Mesendoderm (in vitro differentiated cells): ENCODE data around the gene NCOR1.

Experiments
- DNase-seq: peaks from one replicate; pipeline ENCODE4 v3.0.0; 2013
- H2AK5ac ChIP-seq: 2 replicates; pipeline ENCODE4 v1.6.1; 2013; ENCODE audit warnings: low read length, inconsistent platforms
- H2BK120ac ChIP-seq: 2 replicates; pipeline ENCODE4 v1.6.1; 2013; ENCODE audit warnings: low read depth, mild to moderate bottlenecking, low read length, moderate library complexity, mixed read lengths
- H2BK15ac ChIP-seq: replicated peaks from 2 replicates; pipeline ENCODE4 v1.6.1; 2013; ENCODE audit warnings: low read depth, mild to moderate bottlenecking, moderate library complexity
- H2BK5ac ChIP-seq: 2 replicates; pipeline ENCODE4 v1.6.1; 2013; ENCODE audit warnings: low read length, inconsistent platforms
- H3K18ac ChIP-seq: 2 replicates; pipeline ENCODE4 v1.6.1; 2013; ENCODE audit warnings: mild to moderate bottlenecking, low read length, mixed read lengths
- H3K23ac ChIP-seq: one replicate; pipeline ENCODE4 v1.6.1; 2013; ENCODE audit warnings: low read length
- H3K27ac ChIP-seq: 2 replicates; pipeline ENCODE4 v1.5.1; 2013; ENCODE audit warnings: low read depth, mild to moderate bottlenecking, inconsistent platforms, low read length, moderate library complexity
- H3K27me3 ChIP-seq: 2 replicates; pipeline ENCODE4 v1.6.1; 2013; ENCODE audit warnings: low read length, control low read depth, mild to moderate bottlenecking, inconsistent platforms; ENCODE audit not compliant: insufficient read depth, poor library complexity
- H3K36me3 ChIP-seq: 2 replicates; pipeline ENCODE4 v1.6.1; 2013; ENCODE audit warnings: low read length, inconsistent platforms; ENCODE audit not compliant: control insufficient read depth, insufficient read depth
- H3K4ac ChIP-seq: one replicate; pipeline ENCODE4 v1.6.1; 2013; ENCODE audit warnings: low read depth, mild to moderate bottlenecking, low read length, moderate library complexity
- H3K4me1 ChIP-seq: 2 replicates; pipeline ENCODE4 v1.6.1; 2013; ENCODE audit warnings: low read depth, low read length, inconsistent platforms; ENCODE audit not compliant: control insufficient read depth
- H3K4me2 ChIP-seq: 2 replicates; pipeline ENCODE4 v1.6.1; 2013; ENCODE audit warnings: low read length
- H3K4me3 ChIP-seq: 2 replicates; pipeline ENCODE4 v1.5.1; 2013; ENCODE audit warnings: mild to moderate bottlenecking, low read length
- H3K56ac ChIP-seq: one replicate; pipeline ENCODE4 v1.6.1; 2013; ENCODE audit warnings: low read length
- H3K79me1 ChIP-seq: 2 replicates; pipeline ENCODE4 v1.6.1; 2013; ENCODE audit warnings: low read length, inconsistent platforms
- H3K79me2 ChIP-seq: 2 replicates; pipeline ENCODE4 v1.6.1; 2013; ENCODE audit warnings: mild to moderate bottlenecking, low read length; ENCODE audit not compliant: control insufficient read depth, insufficient read depth
- H3K9ac ChIP-seq: 2 replicates; pipeline ENCODE4 v1.6.1; 2013; ENCODE audit warnings: low read length, inconsistent platforms
- H4K5ac ChIP-seq: one replicate; pipeline ENCODE4 v1.6.1; 2013; ENCODE audit warnings: low read length
- H4K8ac ChIP-seq: one replicate; pipeline ENCODE4 v1.6.1; 2013; ENCODE audit warnings: low read depth, mild to moderate bottlenecking, control low read depth, low read length, moderate library complexity
- WGBS: extraction: QIAGEN DNeasy Blood & Tissue Kit; methylation state at CpG from one replicate; pipeline ENCODE4 v1.1.7; 2013; ENCODE audit warnings: low lambda C conversion rate, missing lambda C conversion rate; ENCODE audit not compliant: insufficient coverage; ENCODE audit errors: extremely low coverage; 5-methylcytosine and 5-hydroxymethylcytosine counted together

Gene NCOR1

GRCh38 chr17:16191604-16192003 lies 23.7 kb downstream of the NCOR1 start:
- Histone ChIP-seq H3K27ac (no peak overlapping the region), H3K4me1 (no peaks in the 10 kb centered on the region), H3K4me3 (no peak overlapping the region), H2AK5ac (no peak overlapping the region), H2BK5ac (no peak overlapping the region), H4K8ac (no peak overlapping the region), H3K23ac (no peak overlapping the region), H3K18ac (no peak overlapping the region), H3K56ac (no peak overlapping the region), H3K27me3 (no peaks in the 10 kb centered on the region), H3K9ac (no peak overlapping the region), H3K4me2 (no peak overlapping the region), H3K79me1 (peaks cover 9% of the 10 kb centered on the region), H3K4ac (no peak overlapping the region), H2BK15ac (no peak overlapping the region), H3K36me3 (no peaks in the 10 kb centered on the region), H4K5ac (no peak overlapping the region), H2BK120ac (no peak overlapping the region), H3K79me2 (peaks cover 10% of the 10 kb centered on the region)
- no CpG with 5 or more reads among the region's 3 CpGs for WGBS
- no peak for DNase-seq

GRCh38 chr17:16190703-16191360 lies 24.5 kb downstream of the NCOR1 start:
- no peak overlapping the region for H3K56ac ChIP-seq
- no peak overlapping the region for H3K27ac ChIP-seq
- no peak overlapping the region for H3K18ac ChIP-seq
- H2BK15ac ChIP-seq, result no peak overlapping the region
- H3K9ac ChIP-seq, result no peak overlapping the region
- H4K5ac ChIP-seq, result no peak overlapping the region
- no peaks in the 10 kb centered on the region for H3K27me3 ChIP-seq
- peaks cover 10% of the 10 kb centered on the region for H3K79me2 ChIP-seq
- H3K23ac ChIP-seq, result no peak overlapping the region
- no peak overlapping the region for H2AK5ac ChIP-seq
- H3K4ac ChIP-seq, result no peak overlapping the region
- peaks cover 9% of the 10 kb centered on the region for H3K79me1 ChIP-seq
- H3K4me3 ChIP-seq, result no peak overlapping the region
- H2BK5ac ChIP-seq, result no peak overlapping the region
- H3K4me2 ChIP-seq, result no peak overlapping the region
- DNase-seq, result no peak
- H2BK120ac ChIP-seq, result no peak overlapping the region
- no peaks in the 10 kb centered on the region for H3K4me1 ChIP-seq
- no peaks in the 10 kb centered on the region for H3K36me3 ChIP-seq
- H4K8ac ChIP-seq, result no peak overlapping the region
- no CpG with 5 or more reads among the region's 4 CpGs for WGBS

- H3K56ac ChIP-seq, result no peak overlapping the region
- H2AK5ac ChIP-seq, result no peak overlapping the region
- H2BK120ac ChIP-seq, result no peak overlapping the region
- H2BK15ac ChIP-seq, result no peak overlapping the region
- peaks cover 8% of the 10 kb centered on the region for H3K79me2 ChIP-seq
- DNase-seq, result no peak
- WGBS, result no CpG with 5 or more reads among the region's 3 CpGs
- H3K27me3 ChIP-seq, result no peaks in the 10 kb centered on the region
- no peak overlapping the region for H3K27ac ChIP-seq
- no peak overlapping the region for H3K18ac ChIP-seq
- no peak overlapping the region for H3K4ac ChIP-seq
- no peak overlapping the region for H4K8ac ChIP-seq
- no peak overlapping the region for H3K23ac ChIP-seq
- no peak overlapping the region for H3K4me2 ChIP-seq
- H3K36me3 ChIP-seq, result no peaks in the 10 kb centered on the region
- no peak overlapping the region for H3K4me3 ChIP-seq
- no peak overlapping the region for H4K5ac ChIP-seq
- H3K9ac ChIP-seq, result no peak overlapping the region
- H3K4me1 ChIP-seq, result no peaks in the 10 kb centered on the region
- H3K79me1 ChIP-seq, result peaks cover 9% of the 10 kb centered on the region
- H2BK5ac ChIP-seq, result no peak overlapping the region
Observed at GRCh38 chr17:16189791-16190348, 25.5 kb downstream of the NCOR1 start.

GRCh38 chr17:16187642-16188041 lies 27.7 kb downstream of the NCOR1 start:
- H3K56ac ChIP-seq, result no peak overlapping the region
- no peak overlapping the region for H3K9ac ChIP-seq
- H2BK15ac ChIP-seq, result no peak overlapping the region
- no peaks in the 10 kb centered on the region for H3K27me3 ChIP-seq
- no peak overlapping the region for H4K5ac ChIP-seq
- no peak overlapping the region for H2BK5ac ChIP-seq
- H3K18ac ChIP-seq, result no peak overlapping the region
- peaks cover 8% of the 10 kb centered on the region for H3K79me2 ChIP-seq
- H3K4me3 ChIP-seq, result no peak overlapping the region
- H4K8ac ChIP-seq, result no peak overlapping the region
- H3K4me1 ChIP-seq, result no peaks in the 10 kb centered on the region
- no peak overlapping the region for H3K23ac ChIP-seq
- no peaks in the 10 kb centered on the region for H3K36me3 ChIP-seq
- no peak overlapping the region for H2AK5ac ChIP-seq
- no CpG with 5 or more reads among the region's 5 CpGs for WGBS
- H3K79me1 ChIP-seq, result peaks cover 9% of the 10 kb centered on the region
- no peak overlapping the region for H3K4me2 ChIP-seq
- no peak overlapping the region for H3K4ac ChIP-seq
- H3K27ac ChIP-seq, result no peak overlapping the region
- H2BK120ac ChIP-seq, result no peak overlapping the region
- DNase-seq, result no peak

GRCh38 chr17:16181581-16181980 lies 33.8 kb downstream of the NCOR1 start:
- Histone ChIP-seq H3K9ac (no peak overlapping the region), H3K4me1 (no peaks in the 10 kb centered on the region), H3K27me3 (no peaks in the 10 kb centered on the region), H3K23ac (no peak overlapping the region), H3K27ac (no peak overlapping the region), H3K79me2 (peaks cover 4% of the 10 kb centered on the region), H3K79me1 (peaks cover 4% of the 10 kb centered on the region), H4K8ac (no peak overlapping the region), H4K5ac (no peak overlapping the region), H3K4me2 (no peak overlapping the region), H3K4me3 (no peak overlapping the region), H3K4ac (no peak overlapping the region), H3K18ac (no peak overlapping the region), H2BK5ac (no peak overlapping the region), H2BK120ac (no peak overlapping the region), H2AK5ac (no peak overlapping the region), H3K56ac (no peak overlapping the region), H2BK15ac (no peak overlapping the region), H3K36me3 (no peaks in the 10 kb centered on the region)
- WGBS, result no CpG with 5 or more reads among the region's 1 CpG
- no peak for DNase-seq

- H3K4me2 ChIP-seq, result no peak overlapping the region
- H2BK15ac ChIP-seq, result no peak overlapping the region
- no peak overlapping the region for H3K27ac ChIP-seq
- H4K5ac ChIP-seq, result no peak overlapping the region
- no peaks in the 10 kb centered on the region for H3K27me3 ChIP-seq
- H3K23ac ChIP-seq, result no peak overlapping the region
- no peak overlapping the region for H3K4me3 ChIP-seq
- H2AK5ac ChIP-seq, result no peak overlapping the region
- H3K79me2 ChIP-seq, result peaks cover 10% of the 10 kb centered on the region
- no peak overlapping the region for H3K56ac ChIP-seq
- H2BK120ac ChIP-seq, result no peak overlapping the region
- H2BK5ac ChIP-seq, result no peak overlapping the region
- no CpG with 5 or more reads among the region's 5 CpGs for WGBS
- H3K4me1 ChIP-seq, result no peaks in the 10 kb centered on the region
- H3K36me3 ChIP-seq, result no peaks in the 10 kb centered on the region
- H3K4ac ChIP-seq, result no peak overlapping the region
- no peak overlapping the region for H3K18ac ChIP-seq
- peaks cover 8% of the 10 kb centered on the region for H3K79me1 ChIP-seq
- H3K9ac ChIP-seq, result no peak overlapping the region
- no peak for DNase-seq
- no peak overlapping the region for H4K8ac ChIP-seq
Observed at GRCh38 chr17:16178836-16179235, 36.5 kb downstream of the NCOR1 start.
